G401 (cell line): ENCODE results near the gene TOLLIP. TPM values are rescaled to one million over a fixed set of nuclear protein-coding genes. Genes with fewer than 3 reads are reported as not detected.

Experiments
- DNase-seq: peaks from one replicate; pipeline ENCODE4 v3.0.0-alpha.2; 2015; ENCODE audit warnings: low spot score
- in situ Hi-C: cut with HindIII; loops from 2 replicates; pipeline ENCODE4 v1.10.0; 2016; ENCODE audit warnings: low sequenced_read_pairs, mixed read lengths
- total RNA-seq: library from RNA; depleted of rRNA; stranded (reverse); fragments of >200 nt; shearing (Covaris generic); gene quantifications from 2 replicates; pipeline ENCODE4 v1.2.3, GENCODE V29; 2014

Gene TOLLIP
- total RNA-seq, 1 experiment from 2014 or later = 30.0 TPM

DNA sequence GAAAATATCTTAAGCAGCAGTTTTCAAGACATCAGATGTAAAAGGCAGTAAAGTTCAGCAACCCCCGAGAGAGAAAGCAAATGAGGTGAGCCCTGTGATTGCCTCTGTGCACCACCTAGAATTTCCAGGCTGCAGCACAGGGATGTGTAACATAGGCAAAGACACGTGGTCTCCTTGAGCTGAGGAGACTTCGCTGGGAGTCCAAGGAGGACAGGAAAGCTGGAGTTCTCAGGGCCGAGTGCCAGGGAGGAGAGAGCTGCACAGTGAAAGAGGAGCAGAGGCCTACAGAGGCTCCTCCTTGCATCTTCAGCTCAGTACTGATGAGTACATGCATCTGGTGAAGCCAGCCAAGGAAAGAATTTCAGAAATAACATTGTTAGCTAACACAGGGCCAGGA lies 17.6 kb upstream of the TOLLIP start:
- in situ Hi-C loops = no loop called here
- no peak for DNase-seq

DNA sequence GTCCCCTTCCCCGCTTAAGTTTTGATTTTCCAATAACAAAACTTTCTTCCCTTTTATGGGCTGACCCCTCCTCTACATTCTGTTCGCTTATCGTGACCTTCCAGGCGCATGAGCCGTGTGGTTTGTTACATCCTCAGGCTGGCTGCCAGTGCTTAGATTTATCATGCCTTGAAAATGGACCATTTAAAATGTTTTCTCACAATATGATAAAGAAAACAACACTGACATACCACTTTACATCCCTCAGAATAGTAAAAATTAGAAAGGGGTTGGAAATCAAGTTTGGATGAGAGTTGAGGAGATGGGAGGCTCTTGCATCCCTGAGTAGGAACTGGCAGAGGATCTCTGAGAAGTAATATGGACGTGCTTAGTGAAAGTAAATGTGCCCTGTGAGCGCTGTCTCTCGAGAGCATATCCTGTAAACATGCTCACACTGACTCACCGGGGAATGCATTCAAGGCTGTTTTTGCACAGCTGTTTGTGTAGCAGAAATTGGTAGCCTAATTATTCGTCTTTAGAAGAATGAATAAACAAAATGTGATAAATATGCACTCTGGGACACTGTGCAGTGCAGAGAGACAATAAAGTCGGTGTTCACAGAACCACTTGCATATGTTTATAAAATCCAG lies 17.1 kb upstream of the TOLLIP start:
- no peak for DNase-seq

DNA sequence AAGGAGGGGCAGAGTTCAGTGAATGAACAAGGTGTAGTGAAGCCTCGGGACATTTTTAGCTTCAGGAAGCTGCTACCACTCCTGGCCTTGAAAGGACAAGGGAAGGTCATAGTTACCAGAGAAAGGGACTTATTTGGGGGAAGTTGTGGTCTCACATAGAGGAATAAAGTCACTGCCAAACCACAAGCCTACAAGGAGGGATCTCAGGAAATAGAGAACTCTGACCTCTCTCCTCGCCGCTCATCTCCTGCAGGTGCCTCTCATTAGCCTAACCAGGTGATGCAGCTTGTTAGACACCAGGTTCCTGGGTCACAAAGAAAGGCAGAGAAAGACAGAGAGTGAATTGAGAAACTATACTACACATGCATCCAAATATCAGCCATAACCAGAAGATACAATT lies 14.3 kb upstream of the TOLLIP start:
- DNase-seq = no peak
- in situ Hi-C loops = no loop called here

More for the DNA sequence above, 17.1 kb upstream of the TOLLIP start:
- in situ Hi-C loops = no loop called here

DNA sequence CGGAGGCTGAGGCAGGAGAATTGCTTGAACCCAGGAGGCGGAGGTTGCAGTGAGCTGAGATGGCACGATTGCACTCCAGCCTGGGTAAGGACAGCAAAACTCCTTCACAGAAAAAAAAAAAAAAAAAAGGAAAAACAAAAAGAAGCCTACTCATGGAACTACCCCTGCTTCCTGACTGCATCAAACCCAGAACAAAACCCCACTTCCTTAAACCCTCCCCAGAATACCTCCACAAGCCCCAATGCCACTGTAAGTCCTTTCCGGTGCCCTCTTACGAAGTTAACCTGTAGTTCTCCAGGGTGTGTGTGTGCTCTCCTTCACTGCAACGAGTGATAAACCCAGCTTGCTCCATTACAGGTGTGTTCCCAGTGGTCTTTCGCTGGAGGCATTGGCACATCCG lies 8.6 kb upstream of the TOLLIP start:
- in situ Hi-C loops = no loop called here
- no peak for DNase-seq

DNA sequence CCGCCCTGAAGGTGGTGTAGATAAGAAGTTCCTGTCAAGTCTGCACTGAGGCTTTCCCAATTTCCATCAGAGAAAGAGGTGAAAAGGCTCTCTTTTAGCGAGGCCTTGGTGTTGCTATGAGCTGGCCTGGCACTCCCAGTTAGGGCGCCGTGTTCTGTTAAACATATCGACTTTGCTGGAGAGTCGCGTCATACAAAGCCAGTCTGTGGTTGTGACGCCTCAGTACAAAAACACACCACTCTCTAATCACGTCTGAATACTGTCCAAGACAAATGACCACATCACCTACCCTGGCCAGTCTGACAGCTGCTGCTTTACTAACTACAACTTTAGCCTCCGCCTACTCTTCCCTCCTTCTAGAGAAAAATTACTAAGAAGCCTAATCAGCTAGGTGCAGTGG lies 8.0 kb upstream of the TOLLIP start:
- DNase-seq = no peak
- in situ Hi-C loops = no loop called here

DNA sequence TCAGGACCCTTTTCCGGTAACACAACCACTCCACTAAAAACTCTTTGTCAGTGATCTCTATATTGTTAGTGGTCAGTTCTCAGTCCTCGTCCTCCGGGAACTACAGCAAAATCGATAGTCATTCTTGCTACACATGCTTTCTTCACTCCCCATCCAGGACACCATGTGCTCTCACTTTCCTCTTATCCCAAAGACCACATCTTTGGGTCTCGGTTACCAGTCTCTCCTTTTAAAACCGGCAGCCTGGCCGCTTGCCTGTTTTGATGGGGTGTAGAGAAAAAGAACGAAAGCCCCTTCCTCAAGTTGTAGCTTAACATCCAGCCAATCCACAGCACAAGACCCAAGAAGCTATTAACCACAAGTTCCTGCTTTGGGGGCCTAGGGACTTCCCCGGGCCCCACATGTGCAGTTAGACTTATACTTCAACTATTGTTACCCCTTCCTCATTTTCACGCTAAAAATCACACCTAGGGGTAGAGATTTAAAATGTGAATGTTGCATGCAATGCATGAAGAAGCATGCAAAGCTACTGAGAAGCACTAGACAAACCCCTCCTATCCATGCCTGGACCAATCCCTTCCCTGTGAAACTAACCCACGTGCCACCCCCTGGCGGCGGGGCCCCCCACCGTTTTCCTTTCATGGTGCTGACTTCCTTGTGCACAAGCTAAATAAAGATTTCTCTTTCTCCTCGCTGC lies 1.5 kb upstream of the TOLLIP start:
- in situ Hi-C loops = no loop called here
- DNase-seq = no peak

DNA sequence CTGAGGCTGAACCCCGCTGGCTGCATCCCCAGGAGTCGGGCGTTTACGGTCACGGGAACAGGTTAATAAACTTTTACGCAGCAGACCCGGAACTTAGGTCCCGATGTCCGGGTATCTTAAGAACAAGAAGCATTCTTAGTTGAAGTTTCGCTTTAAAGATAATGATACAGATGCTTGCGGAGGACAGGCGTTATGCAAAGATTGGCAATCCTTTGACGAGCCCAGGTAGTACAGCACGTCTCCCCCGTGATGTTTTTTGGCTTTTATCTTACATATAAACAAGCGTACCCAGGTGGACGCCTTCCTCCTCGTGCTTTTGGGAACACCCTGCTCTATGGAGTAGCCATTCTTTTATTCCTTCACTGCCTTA lies 871 bp upstream of the TOLLIP start:
- in situ Hi-C loops = no loop called here
- no peak for DNase-seq

DNA sequence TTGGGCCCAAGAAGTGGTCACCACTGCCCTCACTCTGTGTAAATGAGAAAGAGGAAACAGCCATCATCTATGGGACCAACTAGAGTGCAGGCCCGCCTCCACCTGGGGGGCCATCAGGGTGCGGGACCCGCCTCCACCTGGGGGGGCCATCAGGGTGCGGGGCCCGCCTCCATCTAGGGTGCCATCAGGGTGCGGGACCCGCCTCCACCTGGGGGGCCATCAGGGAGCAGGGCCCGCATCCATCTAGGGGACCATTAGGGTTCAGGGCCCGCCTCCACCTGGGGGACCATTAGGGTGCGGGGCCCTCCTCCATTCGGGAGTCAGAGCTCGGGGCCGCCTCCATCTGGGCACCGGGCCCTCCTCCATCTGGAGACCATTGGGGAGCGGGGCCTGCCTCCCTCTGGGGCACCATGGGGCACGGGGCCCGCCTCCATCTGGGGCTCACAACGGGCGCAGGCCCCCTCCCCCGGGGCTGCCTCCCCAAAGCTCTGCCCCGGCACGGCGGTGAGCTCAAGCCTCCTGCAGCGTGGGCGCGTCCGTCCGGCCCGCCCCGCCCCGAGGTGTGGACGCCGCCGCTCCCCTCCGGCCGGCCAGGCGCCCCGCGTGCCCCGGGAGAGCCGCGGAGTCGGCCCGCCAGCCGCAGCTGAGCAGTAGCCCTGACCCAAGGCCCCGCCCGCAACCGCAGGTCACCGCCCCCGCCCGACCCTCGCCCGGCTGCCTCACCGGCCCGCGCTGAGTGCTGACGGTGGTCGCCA lies 512 bp downstream of the TOLLIP start:
- DNase-seq = no peak
- in situ Hi-C loops = no loop called here

DNA sequence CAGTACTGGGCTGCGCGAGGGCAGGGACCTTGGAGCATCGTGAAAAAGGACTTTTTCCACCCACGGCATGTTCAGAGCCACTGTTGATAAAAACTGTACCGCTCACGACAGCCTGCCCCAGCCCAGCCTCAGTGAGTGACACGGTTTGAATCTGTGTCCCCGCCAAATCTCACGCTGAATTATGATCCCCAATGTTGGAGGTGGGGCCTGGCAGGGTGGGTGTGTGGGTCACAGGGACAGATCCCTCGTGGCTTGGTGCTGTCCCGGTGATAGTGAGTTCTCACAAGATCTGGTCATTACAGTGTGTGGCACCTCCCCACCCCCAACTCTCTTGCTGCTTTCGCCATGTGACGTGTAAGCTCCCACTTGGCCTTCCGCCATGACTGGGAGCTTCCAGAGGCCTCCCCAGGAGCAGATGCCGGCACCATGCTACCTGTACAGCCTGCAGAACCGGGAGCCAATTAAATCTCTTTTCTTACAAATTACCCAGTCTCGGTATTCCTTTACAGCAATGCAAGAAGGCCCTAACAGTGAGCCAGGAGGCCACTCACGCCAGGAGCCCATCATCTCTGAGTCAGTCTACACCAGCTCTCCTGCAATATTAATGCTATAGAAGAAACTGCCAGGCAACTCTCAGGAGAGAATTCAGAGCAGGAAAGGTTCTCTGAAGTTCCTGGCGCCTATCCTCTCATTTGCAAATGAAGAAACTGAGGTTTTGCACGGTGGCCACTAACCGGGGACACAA lies 1.3 kb downstream of the TOLLIP start:
- no peak for DNase-seq

DNA sequence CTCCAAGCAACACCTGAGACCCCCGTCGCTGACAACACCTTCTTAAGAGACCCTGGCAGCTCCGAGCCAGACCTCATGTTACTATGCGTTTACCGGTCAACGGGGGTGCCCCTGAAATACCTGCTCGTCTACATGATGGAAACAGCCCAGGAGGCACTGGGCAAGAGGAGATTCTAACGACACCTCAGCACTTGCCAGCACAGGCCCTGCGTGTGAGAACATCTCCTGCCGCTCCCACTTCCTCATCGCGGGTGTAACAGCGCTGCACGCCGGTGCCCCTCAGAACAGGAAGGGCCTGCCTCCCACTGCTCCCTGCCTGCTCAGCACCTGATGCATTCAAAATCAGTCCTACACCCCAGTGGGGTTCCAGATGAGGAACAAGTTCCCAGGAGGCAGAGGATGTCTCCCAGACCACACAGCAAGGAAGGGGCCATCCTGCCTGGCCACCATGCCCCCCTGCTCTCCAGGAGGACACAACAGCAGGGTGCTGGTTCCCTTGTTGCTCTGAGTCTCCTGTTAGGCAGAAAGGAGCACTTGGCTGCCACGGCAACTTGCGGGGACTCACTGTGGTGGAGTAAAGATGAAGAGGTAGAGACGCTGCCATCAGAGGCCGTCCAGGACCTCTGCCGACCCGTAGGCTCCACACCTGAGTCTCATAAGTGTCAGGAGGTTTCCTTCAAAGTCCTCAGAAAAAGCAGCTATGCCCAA lies 2.1 kb downstream of the TOLLIP start:
- in situ Hi-C loops = no loop called here
- DNase-seq = no peak

More for the DNA sequence above, 1.3 kb downstream of the TOLLIP start:
- in situ Hi-C loops = no loop called here

DNA sequence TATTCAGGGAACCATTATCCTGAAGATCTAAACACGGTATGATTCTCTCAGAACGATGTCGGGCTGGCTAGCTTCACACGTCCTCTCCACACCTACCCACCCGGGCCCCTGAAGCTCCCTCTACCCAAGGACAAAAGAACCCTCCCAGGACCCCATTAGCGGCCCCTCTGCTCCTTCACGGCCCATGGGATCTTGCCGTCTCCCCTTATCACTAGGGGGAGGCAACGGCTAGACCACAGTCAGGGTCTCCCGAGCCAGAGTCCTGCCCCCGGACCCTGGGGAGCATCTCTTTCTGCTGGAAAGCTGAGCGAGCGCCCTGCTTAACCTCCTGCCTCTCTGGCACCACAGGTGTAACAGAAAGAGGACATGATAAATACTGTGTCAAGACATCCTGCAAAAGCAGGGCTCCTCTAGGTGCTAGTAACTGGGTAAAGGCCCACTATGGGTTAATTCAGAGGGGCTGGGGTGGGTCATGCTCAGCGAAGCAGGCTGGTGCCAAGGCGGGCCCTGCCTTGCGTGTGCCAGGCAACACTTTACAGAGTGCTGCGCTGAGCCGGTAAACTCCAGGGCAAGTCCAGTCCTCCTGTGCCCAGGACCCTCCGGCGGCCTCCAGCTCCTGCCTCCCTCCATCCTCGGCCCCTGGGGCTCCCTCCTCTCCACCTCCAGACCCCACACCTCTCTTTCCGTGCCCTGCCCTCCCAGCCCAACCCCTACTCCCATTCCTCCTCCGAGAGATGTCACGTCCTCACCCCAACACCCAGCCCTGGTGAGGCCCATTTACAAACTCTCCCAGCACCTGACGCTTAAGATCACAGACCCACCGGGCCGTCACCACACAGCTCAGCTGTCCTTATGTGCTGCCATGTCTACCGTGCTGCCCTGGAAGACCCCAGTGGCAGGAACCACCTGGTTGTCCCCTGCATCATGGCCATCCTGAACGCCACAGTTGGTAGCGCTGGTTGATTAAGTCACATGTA lies 3.0 kb downstream of the TOLLIP start:
- no peak for DNase-seq
- in situ Hi-C loops = no loop called here

DNA sequence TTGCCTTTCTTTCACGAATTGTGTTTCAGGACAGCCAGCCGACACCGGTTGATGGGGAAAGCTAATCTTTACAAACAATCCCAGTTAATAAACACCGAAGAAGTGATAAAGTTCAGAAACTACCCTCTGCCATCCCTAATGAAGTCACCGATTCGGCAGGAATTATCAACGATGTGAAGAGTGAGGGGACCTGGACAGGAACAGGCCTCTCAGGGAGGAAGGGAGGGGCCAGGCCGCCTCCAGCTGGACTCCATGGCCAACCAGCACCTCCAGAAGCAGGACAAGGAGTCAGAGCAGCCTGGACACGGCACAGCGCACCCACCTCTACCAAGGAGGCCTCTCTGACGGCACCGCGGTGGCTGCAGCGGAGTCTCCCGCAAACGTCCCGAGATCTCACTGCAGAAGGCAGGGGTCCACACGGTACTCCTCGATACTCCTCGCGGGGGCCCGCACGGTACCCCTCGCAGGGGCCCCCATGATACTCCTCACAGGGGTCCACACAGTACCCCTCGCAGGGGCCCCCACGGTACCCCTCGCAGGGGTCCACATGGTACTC lies 3.9 kb downstream of the TOLLIP start:
- DNase-seq = no peak
- in situ Hi-C loops = no loop called here

DNA sequence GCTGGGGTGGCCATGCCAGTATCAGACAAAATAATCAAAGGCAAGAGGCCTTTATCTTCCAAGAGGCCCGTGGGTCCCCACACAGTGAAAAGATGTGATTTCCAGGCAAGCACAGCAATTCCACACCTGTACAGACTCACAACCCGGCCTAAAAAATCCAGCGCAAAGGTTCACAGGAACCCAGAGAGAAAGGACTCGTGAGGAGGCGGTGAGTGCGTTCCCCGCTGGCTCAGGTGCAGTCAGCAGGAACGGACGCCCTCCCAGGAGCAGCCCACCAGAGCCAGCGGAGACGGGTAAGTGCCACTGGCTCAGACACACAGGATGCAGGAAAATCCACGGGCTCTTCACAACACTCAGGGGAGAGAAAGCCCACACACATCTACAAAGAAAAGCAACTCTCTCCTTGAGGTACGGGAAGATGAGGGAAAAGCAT lies 4.4 kb downstream of the TOLLIP start:
- no peak for DNase-seq
- in situ Hi-C loops = no loop called here

DNA sequence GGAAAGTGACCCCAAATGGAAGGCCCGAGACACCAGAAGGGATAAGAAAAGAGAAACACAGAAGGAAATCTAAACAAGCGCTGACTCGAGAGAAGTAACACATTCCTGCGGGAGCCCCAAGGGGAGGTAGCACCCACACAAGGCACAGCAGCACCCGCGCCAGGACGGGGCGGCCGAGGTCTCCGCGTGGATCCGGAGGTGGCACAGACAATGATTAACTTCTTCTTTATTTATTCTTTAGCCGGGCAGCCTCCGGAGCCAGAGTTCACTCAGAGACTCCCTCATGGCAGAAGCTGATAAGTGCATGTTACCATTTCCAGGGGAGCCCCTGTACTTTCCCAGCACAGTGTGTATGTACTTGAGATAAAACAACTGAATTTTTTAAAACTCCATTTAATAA lies 5.1 kb downstream of the TOLLIP start:
- in situ Hi-C loops = no loop called here
- DNase-seq = no peak

DNA sequence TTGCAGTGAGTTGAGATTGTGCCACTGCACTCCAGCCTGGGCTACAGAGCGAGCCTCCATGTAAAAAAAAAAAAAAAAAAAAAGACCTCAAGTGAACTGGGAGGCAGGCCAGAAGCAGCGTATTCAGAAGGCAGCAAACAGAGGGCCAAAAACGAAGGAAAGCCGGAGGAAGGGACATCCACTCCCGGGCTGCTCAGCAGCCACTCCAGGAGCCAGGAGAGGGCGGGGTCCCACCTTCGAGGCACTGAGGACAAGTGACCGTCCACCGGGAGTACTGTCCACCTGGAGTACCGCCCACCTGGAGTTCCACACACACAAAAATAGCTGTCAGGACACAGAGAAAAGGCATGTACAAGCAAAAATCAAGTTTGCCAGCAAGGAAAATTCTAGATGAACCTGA lies 5.5 kb downstream of the TOLLIP start:
- in situ Hi-C loops = no loop called here
- peak; percentile 75 for DNase-seq

DNA sequence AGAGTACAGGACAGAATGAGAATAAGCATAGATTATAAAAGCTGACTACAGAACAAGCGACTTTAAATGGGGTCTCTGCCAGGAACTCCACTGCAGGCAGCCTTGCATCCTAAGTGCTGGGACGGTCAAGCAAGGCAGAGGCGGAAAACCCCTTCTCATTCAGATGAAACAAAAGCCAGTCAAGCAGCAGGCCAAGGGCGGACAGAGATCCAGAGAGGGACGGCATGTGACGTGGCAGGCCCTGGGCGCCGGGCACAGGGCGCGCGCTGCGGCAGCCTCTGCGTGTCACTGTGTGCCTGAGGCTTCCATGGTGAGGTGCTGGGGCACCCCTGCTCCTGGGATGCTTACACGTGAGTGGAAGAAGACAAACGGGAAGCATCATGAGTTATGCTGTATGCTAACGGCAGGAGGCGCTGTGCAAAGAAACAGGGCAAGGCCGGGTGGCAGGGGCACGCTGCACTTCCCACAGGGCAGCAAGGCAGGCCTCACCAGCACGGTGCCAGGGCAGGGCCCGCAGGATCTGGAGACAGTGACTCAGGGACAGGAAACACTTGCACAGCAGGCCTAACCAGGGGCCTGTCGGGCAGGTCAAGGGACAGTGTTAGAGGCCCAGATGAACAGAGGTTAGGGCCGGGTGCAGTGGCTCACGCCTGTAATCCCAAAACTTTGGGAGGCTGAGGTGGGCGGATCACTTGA lies 6.2 kb downstream of the TOLLIP start:
- DNase-seq = no peak
- in situ Hi-C loops = no loop called here

DNA sequence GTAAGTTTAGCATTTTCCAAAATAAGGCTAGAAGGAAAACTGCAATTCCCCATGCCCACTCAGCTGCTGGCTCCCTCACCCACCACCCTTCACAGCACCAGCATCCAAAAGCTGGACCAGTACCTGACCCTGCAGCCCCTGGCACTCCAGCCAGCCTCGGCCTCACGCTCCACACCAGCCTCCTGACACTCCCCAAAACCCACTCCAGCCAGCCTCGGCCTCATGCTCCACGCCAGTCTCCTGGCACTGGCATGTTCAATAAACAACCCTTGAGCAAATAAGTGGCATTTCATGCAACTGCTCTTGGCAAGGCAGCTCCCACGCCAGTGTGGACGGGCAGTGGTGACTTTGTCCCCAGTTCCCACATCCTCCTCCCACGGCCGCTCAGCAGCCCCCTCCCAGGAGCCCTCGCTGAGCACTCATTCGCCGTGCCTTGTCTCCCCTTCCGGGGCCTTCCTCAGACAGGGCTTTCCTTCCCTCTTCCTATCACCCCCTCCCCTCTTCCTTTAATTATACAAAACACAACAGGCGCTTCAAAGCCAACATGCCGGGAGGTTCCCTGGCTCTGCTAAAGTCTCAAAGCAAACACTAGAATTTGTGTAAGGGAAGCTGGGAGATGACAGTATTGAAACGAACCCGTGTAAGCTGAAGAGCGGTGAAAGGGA lies 6.8 kb downstream of the TOLLIP start:
- in situ Hi-C loops = no loop called here
- DNase-seq = no peak
